ENCODE measurements around the gene ADAMTS5. TPM values are rescaled to one million over a fixed set of nuclear protein-coding genes. Genes with fewer than 3 reads are reported as not detected.

ADAMTS5 gene
- total and polyA plus RNA-seq, 2 of the 8 experiments (the other 6 are each of a cell fraction or from before 2014, with no cell fraction given), result 0.20 to 1.1 TPM

GRCh38 chr21:26943921-26944320, 23.0 kb downstream of the ADAMTS5 start:
- H2BK120ac ChIP-seq (replicated peaks; ENCODE audit: low read depth, low read length), result no peak overlapping the region
- TF ChIP-seq SIN3A (conservative IDR thresholded peaks at IDR 0.05 in 1 of 2, IDR thresholded peaks at IDR 0.05 in 1 of 2; ENCODE audit: low read depth in 1 of 2, low read length in 2 of 2) (no peak), CHD2 (IDR thresholded peaks at IDR 0.05; ENCODE audit: low read length) (no peak), RXRA (IDR thresholded peaks at IDR 0.05; ENCODE audit: insufficient read depth, low read depth, low read length) (no peak), ASH2L (IDR thresholded peaks at IDR 0.05; ENCODE audit: low read length) (no peak), TCF12 (IDR thresholded peaks at IDR 0.05; ENCODE audit: low read depth, low read length) (no peak), KDM5A (IDR thresholded peaks at IDR 0.05; ENCODE audit: low read length) (no peak), BRCA1 (IDR thresholded peaks at IDR 0.05; ENCODE audit: low read depth, low read length) (no peak), TAF7 (optimal IDR thresholded peaks at IDR 0.05; ENCODE audit: borderline replicate concordance, low read depth, low read length) (no peak), EP300 (IDR thresholded peaks at IDR 0.05; ENCODE audit: borderline replicate concordance in 1 of 2, low read depth in 2 of 2, low read length in 2 of 2) (no peak), MAFK (IDR thresholded peaks at IDR 0.05; ENCODE audit: low read depth, low read length) (no peak), EGR1 (IDR thresholded peaks at IDR 0.05; ENCODE audit: borderline replicate concordance, low read depth, low read length) (no peak), MAX (IDR thresholded peaks at IDR 0.05) (no peak), NRF1 (IDR thresholded peaks at IDR 0.05; ENCODE audit: low read depth, low read length) (no peak), ATF3 (IDR thresholded peaks at IDR 0.05; ENCODE audit: insufficient read depth, low read depth, low read length) (no peak)

More at GRCh38 chr21:26943921-26944320, 23.0 kb downstream of the ADAMTS5 start:
- ChIA-PET CTCF (ENCODE audit: partially characterized antibody) (interaction anchor here (1.3 to 1.7 kb wide), 2 partner anchors 10 to 18 kb away, joined by 5 to 6 read pairs; no protein-coding TSS in a partner anchor), POLR2A (ENCODE audit: partially characterized antibody) (no interaction called here)
- Histone ChIP-seq H3K56ac (replicated peaks; ENCODE audit: insufficient read length, low read depth, low read length) (no peak overlapping the region), H3K4me2 (ENCODE audit: insufficient read depth in 1 of 2, low read depth in 2 of 2, low read length in 2 of 2) (no peak overlapping the region), H3K23me2 (ENCODE audit: low read depth, low read length) (no peaks in the 10 kb centered on the region), H2BK12ac (ENCODE audit: low read depth, low read length) (no peak overlapping the region), H3K36me3 (ENCODE audit: control insufficient read depth in 2 of 4, insufficient read depth in 4 of 4, low read length in 3 of 4) (no peaks in the 10 kb centered on the region), H3K23ac (ENCODE audit: insufficient read length) (no peak overlapping the region), H3K79me1 (ENCODE audit: low read depth, low read length) (no peaks in the 10 kb centered on the region), H3K9me3 (ENCODE audit: insufficient read depth in 2 of 2, low read depth in 1 of 2, low read length in 1 of 2) (no peaks in the 10 kb centered on the region), H4K5ac (ENCODE audit: insufficient read length, low read depth, low read length) (no peak overlapping the region), H3K4me3 (ENCODE audit: extremely low read depth in 1 of 4, insufficient read depth in 2 of 4, low read depth in 3 of 4, low read length in 4 of 4) (no peak overlapping the region), H2BK5ac (ENCODE audit: low read depth, low read length) (no peak overlapping the region), H4K91ac (replicated peaks; ENCODE audit: insufficient read length, low read length) (no peak overlapping the region), H2BK20ac (ENCODE audit: low read length) (no peak overlapping the region), H3K79me2 (ENCODE audit: control insufficient read depth in 1 of 2, insufficient read depth in 2 of 2, low read length in 2 of 2) (no peaks in the 10 kb centered on the region), H3K4ac (replicated peaks; ENCODE audit: insufficient read length, low read depth, low read length) (no peak overlapping the region), H3K27ac (ENCODE audit: low read depth, low read length) (no peak overlapping the region), H3K9ac (replicated peaks in 1 of 4; ENCODE audit: extremely low read depth in 1 of 4, low read depth in 3 of 4, low read length in 3 of 4) (no peak overlapping the region), H3K27me3 (replicated peaks in 1 of 4; ENCODE audit: control insufficient read depth in 3 of 4, extremely low read depth in 1 of 4, insufficient read depth in 3 of 4, low read length in 3 of 4) (no peaks in the 10 kb centered on the region), H3K4me1 (replicated peaks in 1 of 4; ENCODE audit: control insufficient read depth in 3 of 4, insufficient read depth in 4 of 4, low read length in 3 of 4) (peaks cover 3 to 9% (median 7%) of the 10 kb centered on the region in 4 experiments; a peak in 6 of 7 replicates), H3K14ac (ENCODE audit: insufficient read length) (no peak overlapping the region), H3K18ac (ENCODE audit: extremely low read depth, low read length) (no peak overlapping the region), H4K8ac (ENCODE audit: extremely low read depth, insufficient read depth, low read length) (no peak overlapping the region), H2AK5ac (ENCODE audit: low read depth, low read length) (no peak overlapping the region), H2BK15ac (ENCODE audit: low read length) (no peak overlapping the region), H4K20me1 (replicated peaks in 1 of 2; ENCODE audit: control insufficient read depth in 1 of 2, insufficient read depth in 2 of 2, low read length in 2 of 2) (no peaks in the 10 kb centered on the region), H2AFZ (ENCODE audit: low read length) (no peak overlapping the region)
- no peak for FAIRE-seq
- DNase-seq (ENCODE audit: low read depth in 1 of 2, low spot score in 2 of 2), result no peak
- 93% methylated on average over 2 of the region's 2 CpGs; no CpG with 5 or more reads in 1 of the 2 experiments for WGBS, 2 experiments (ENCODE audit: extremely low coverage in 1 of 2, insufficient coverage in 1 of 2, insufficient read length in 1 of 2, insufficient replicate concordance in 2 of 2, low coverage in 1 of 2, low lambda C conversion rate in 2 of 2, missing lambda C conversion rate in 1 of 2)

Measured in H1 (cell line).